Midbrain (tissue), 1 donor: Measurements from ENCODE around the gene PHF21B.
"Not testable (repeated sequence)": the region's sequence is repeated elsewhere in the genome, so short reads cannot be mapped to it uniquely, and the experiment has no call there.

ENCODE experiments used
- DNase-seq: peaks from one replicate; lab custom pipeline; 2025; lab: John Stamatoyannopoulos, UW

Gene PHF21B

GRCh38 chr22:44918166-44918924, 91.5 kb downstream of the PHF21B start:
- no peak for DNase-seq

- no peak for DNase-seq
These were observed 92.2 kb downstream of the PHF21B start for GRCh38 chr22:44917372-44918165.

GRCh38 chr22:44916281-44917231, 93.2 kb downstream of the PHF21B start:
- DNase-seq, result no peak

- DNase-seq, result no peak
These were observed 94.4 kb downstream of the PHF21B start for GRCh38 chr22:44915441-44915840.

GRCh38 chr22:44914026-44914721, 95.6 kb downstream of the PHF21B start:
- DNase-seq, result no peak

- DNase-seq, result no peak
These were observed 96.4 kb downstream of the PHF21B start for GRCh38 chr22:44913198-44913983.

GRCh38 chr22:44909241-44909640, 100.6 kb downstream of the PHF21B start:
- no peak for DNase-seq

- no peak for DNase-seq
These were observed 101.8 kb downstream of the PHF21B start for GRCh38 chr22:44907765-44908737.

GRCh38 chr22:44906999-44907644, 102.7 kb downstream of the PHF21B start:
- DNase-seq, result no peak

GRCh38 chr22:44906248-44906936, 103.4 kb downstream of the PHF21B start:
- no peak for DNase-seq

GRCh38 chr22:44904492-44905152, 105.2 kb downstream of the PHF21B start:
- DNase-seq, result not testable (repeated sequence)

- DNase-seq, result not testable (repeated sequence)
These were observed 106.6 kb downstream of the PHF21B start for GRCh38 chr22:44903164-44903563.

GRCh38 chr22:44901301-44901700, 108.5 kb downstream of the PHF21B start:
- no peak for DNase-seq

- DNase-seq, result no peak
These were observed 111.6 kb downstream of the PHF21B start for GRCh38 chr22:44898236-44898635.

- DNase-seq, result no peak
These were observed 114.3 kb downstream of the PHF21B start for GRCh38 chr22:44895296-44896055.

GRCh38 chr22:44894782-44895181, 115.0 kb downstream of the PHF21B start:
- no peak for DNase-seq

- DNase-seq, result no peak
These were observed 115.5 kb downstream of the PHF21B start for GRCh38 chr22:44894321-44894720.
